Smooth muscle cell (in vitro differentiated cells): ENCODE data around the gene DCUN1D3. TPM values are rescaled to one million over a fixed set of nuclear protein-coding genes. Genes with fewer than 3 reads are reported as not detected.
"Not testable (repeated sequence)": the region's sequence is repeated elsewhere in the genome, so short reads cannot be mapped to it uniquely, and the experiment has no call there.

Source experiments
- DNase-seq: peaks from one replicate; lab custom pipeline; 2025; ENCODE audit not compliant: unreplicated experiment; lab: John Stamatoyannopoulos, UW
- H2AFZ ChIP-seq: fragments of 200-600 bp; sonication (generic); 2 replicates; pipeline ENCODE4 v1.6.0; 2016; ENCODE audit warnings: antibody characterized with exemption, low read depth, mild to moderate bottlenecking
- H3F3A ChIP-seq: fragments of 200-600 bp; sonication (generic); 2 replicates; pipeline ENCODE4 v1.6.0; 2017; ENCODE audit warnings: antibody characterized with exemption, low read depth
- H3K27ac ChIP-seq: fragments of 200-600 bp; sonication (generic); 2 replicates; pipeline ENCODE4 v1.5.1; 2016; ENCODE audit warnings: low read depth, mild to moderate bottlenecking
- H3K27me3 ChIP-seq: fragments of 200-600 bp; sonication (generic); 2 replicates; pipeline ENCODE4 v1.6.1; 2016; ENCODE audit warnings: low read depth, mild to moderate bottlenecking
- H3K36me3 ChIP-seq: fragments of 200-600 bp; sonication (generic); 2 replicates; pipeline ENCODE4 v1.5.1; 2016; ENCODE audit warnings: low read depth
- H3K4me1 ChIP-seq: fragments of 200-600 bp; sonication (generic); 2 replicates; pipeline ENCODE4 v1.5.1; 2016; ENCODE audit warnings: low read depth
- H3K4me2 ChIP-seq: fragments of 200-600 bp; sonication (generic); 2 replicates; pipeline ENCODE4 v1.6.0; 2016; ENCODE audit warnings: mild to moderate bottlenecking
- H3K4me3 ChIP-seq: fragments of 200-600 bp; sonication (generic); 2 replicates; pipeline ENCODE4 v1.5.1; 2016; ENCODE audit warnings: mild to moderate bottlenecking
- H3K79me2 ChIP-seq: fragments of 200-600 bp; sonication (generic); 2 replicates; pipeline ENCODE4 v1.6.0; 2016; ENCODE audit warnings: low read depth, mild to moderate bottlenecking
- H3K9ac ChIP-seq: fragments of 200-600 bp; sonication (generic); 2 replicates; pipeline ENCODE4 v1.6.0; 2016; ENCODE audit warnings: low read depth
- H3K9me3 ChIP-seq: fragments of 200-600 bp; sonication (generic); replicated peaks from 2 replicates; pipeline ENCODE4 v1.5.1; 2016; ENCODE audit warnings: low read depth
- H4K20me1 ChIP-seq: fragments of 200-600 bp; sonication (generic); 2 replicates; pipeline ENCODE4 v1.6.0; 2016; ENCODE audit warnings: low read depth
- WGBS: methylation state at CpG from one replicate; pipeline ENCODE4 v1.1.7; 2016; ENCODE audit warnings: low lambda C conversion rate; 5-methylcytosine and 5-hydroxymethylcytosine counted together
- polyA plus RNA-seq: library from polyadenylated mRNA; unstranded; fragments of >200 nt; fragmentation: Nextera tagmentation; extraction: Ambion mirVana; gene quantifications from 2 replicates; pipeline ENCODE4 v1.2.1, GENCODE V29; 2016
- total RNA-seq: library from RNA; depleted of rRNA; stranded (reverse); fragments of >200 nt; gene quantifications from 2 replicates; pipeline ENCODE4 v1.2.3, GENCODE V29; 2014
- TF ChIP-seq, protein P1 (sequence below): fragments of 200-600 bp; sonication (generic); IDR thresholded peaks from 2 replicates; pipeline ENCODE4 v1.5.1; 2017; ENCODE audit warnings: borderline replicate concordance, mild to moderate bottlenecking, antibody characterized with exemption; ENCODE audit not compliant: insufficient read depth, poor library complexity, severe bottlenecking

DCUN1D3 gene
- total and polyA plus RNA-seq, 2 experiments from 2014 or later, result 12.6 to 37.8 TPM

DNA sequence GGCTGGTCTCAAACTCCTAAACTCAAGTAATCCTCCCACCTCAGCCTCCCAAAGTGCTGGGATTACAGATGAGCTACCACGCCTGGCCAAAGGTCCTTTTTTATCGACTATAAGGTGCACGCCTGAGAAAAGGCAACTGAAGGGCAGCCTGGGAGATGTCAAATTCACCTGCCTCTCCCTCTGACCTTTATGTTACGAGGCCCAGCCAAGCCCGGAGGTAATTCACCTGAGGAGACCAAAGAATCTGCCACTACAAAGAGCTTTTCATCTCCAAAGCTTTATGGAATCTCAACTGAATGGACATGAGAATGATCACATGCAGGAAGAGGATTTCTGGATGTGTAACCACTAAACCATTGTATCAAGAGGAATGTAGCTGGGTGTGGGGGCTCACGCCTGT lies 37.6 kb upstream of the DCUN1D3 start:
- no peak overlapping the region for H3K4me3 ChIP-seq
- no peak overlapping the region for H3K27ac ChIP-seq
- H2AFZ ChIP-seq, result no peak overlapping the region
- 77% methylated on average over 6 of the region's 6 CpGs for WGBS
- no peak overlapping the region for H3K4me2 ChIP-seq
- H4K20me1 ChIP-seq, result no peaks in the 10 kb centered on the region
- H3K36me3 ChIP-seq, result no peaks in the 10 kb centered on the region
- no peak for DNase-seq
- no peaks in the 10 kb centered on the region for H3K4me1 ChIP-seq
- H3K79me2 ChIP-seq, result no peaks in the 10 kb centered on the region
- no peaks in the 10 kb centered on the region for H3K27me3 ChIP-seq
- TF ChIP-seq, protein P1, sequence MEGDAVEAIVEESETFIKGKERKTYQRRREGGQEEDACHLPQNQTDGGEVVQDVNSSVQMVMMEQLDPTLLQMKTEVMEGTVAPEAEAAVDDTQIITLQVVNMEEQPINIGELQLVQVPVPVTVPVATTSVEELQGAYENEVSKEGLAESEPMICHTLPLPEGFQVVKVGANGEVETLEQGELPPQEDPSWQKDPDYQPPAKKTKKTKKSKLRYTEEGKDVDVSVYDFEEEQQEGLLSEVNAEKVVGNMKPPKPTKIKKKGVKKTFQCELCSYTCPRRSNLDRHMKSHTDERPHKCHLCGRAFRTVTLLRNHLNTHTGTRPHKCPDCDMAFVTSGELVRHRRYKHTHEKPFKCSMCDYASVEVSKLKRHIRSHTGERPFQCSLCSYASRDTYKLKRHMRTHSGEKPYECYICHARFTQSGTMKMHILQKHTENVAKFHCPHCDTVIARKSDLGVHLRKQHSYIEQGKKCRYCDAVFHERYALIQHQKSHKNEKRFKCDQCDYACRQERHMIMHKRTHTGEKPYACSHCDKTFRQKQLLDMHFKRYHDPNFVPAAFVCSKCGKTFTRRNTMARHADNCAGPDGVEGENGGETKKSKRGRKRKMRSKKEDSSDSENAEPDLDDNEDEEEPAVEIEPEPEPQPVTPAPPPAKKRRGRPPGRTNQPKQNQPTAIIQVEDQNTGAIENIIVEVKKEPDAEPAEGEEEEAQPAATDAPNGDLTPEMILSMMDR, result no peak
- H3K9ac ChIP-seq, result no peak overlapping the region
- H3F3A ChIP-seq, result no peaks in the 10 kb centered on the region
- H3K9me3 ChIP-seq, result no peaks in the 10 kb centered on the region

DNA sequence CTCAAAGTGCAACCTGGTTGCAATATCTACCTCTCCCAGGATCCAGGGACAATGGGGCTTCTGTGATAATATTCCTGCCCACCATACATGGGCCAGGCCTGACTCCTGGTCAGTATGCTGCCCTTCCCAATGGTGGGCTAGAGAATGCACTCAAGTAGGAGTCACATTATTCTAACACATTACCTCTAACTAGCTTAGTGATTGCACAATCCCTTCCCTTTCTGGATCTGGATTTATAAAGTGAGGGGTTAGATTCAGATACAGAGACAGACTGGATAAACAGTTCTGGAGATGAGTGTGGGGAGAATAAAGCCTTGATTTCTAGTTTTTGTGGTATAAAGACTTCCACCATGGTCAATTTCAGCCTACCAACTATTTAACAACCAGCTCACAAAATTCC lies 33.4 kb upstream of the DCUN1D3 start:
- H3K4me2 ChIP-seq, result no peak overlapping the region
- no peak overlapping the region for H3K4me3 ChIP-seq
- no peaks in the 10 kb centered on the region for H3K9me3 ChIP-seq
- H4K20me1 ChIP-seq, result no peaks in the 10 kb centered on the region
- no peaks in the 10 kb centered on the region for H3K36me3 ChIP-seq
- no peak overlapping the region for H3K27ac ChIP-seq
- TF ChIP-seq, protein P1, result no peak
- no peak for DNase-seq
- no peaks in the 10 kb centered on the region for H3K79me2 ChIP-seq
- H2AFZ ChIP-seq, result no peak overlapping the region
- H3K27me3 ChIP-seq, result no peaks in the 10 kb centered on the region
- no peaks in the 10 kb centered on the region for H3K4me1 ChIP-seq
- peaks cover 4% of the 10 kb centered on the region for H3F3A ChIP-seq
- H3K9ac ChIP-seq, result no peak overlapping the region

DNA sequence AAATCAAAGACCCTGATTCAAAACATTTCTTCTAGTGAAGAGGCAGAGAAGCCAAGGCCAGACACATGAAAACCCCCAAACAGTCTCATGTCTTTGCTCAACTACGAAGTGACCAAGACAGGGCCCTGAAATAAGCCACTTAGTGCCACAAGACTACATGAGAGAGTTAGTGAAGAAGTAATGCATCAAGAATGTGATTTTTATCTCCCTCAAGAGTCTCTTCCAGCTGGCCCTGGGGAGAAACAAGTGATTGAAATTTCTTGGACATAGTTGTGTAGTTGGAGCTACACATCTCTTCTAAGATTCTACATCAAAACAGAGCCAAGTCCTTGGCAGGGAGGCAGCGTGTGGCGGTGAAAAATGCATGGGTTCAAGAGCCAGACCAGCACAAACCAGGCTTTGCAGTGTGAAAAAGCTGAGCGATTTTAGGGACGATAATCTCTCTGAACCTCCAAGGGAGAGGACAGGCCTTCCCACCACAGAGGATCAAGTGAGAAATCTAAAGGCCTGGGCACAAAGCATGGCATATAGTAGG lies 31.0 kb upstream of the DCUN1D3 start:
- Histone ChIP-seq H4K20me1 (no peaks in the 10 kb centered on the region), H3K27me3 (no peaks in the 10 kb centered on the region), H3F3A (peaks cover 4% of the 10 kb centered on the region), H2AFZ (no peak overlapping the region), H3K9me3 (no peaks in the 10 kb centered on the region), H3K4me2 (no peak overlapping the region), H3K4me1 (no peaks in the 10 kb centered on the region), H3K9ac (no peak overlapping the region), H3K79me2 (no peaks in the 10 kb centered on the region), H3K4me3 (no peak overlapping the region), H3K36me3 (no peaks in the 10 kb centered on the region), H3K27ac (peak overlapping the region; percentile 17)
- WGBS, result 80% methylated on average over 5 of the region's 5 CpGs
- no peak for DNase-seq
- TF ChIP-seq, protein P1, result no peak

DNA sequence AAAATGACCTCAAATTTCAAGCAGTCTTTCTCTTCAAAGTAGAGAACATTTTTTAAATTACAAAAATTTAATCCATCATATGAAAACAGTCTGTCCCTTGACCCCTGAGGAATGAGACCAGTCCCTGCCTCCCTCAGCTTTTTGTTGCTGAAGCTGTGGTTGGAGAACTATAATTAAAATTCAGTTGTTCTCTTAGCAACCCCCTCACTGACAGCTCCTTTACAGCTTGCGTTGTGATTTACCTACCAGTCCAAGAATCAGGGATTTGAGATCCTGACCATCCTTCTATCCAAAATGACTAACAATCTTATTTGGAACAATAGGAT lies 30.2 kb upstream of the DCUN1D3 start:
- no peaks in the 10 kb centered on the region for H3K27me3 ChIP-seq
- H3K4me1 ChIP-seq, result no peaks in the 10 kb centered on the region
- H3F3A ChIP-seq, result peaks cover 4% of the 10 kb centered on the region
- no peaks in the 10 kb centered on the region for H3K9me3 ChIP-seq
- peak overlapping the region; percentile 9 for H3K9ac ChIP-seq
- H3K36me3 ChIP-seq, result no peaks in the 10 kb centered on the region
- no peak overlapping the region for H3K4me3 ChIP-seq
- WGBS, result 77% methylated on average over 1 of the region's 1 CpG
- peak overlapping the region; percentile 17 for H3K27ac ChIP-seq
- H4K20me1 ChIP-seq, result no peaks in the 10 kb centered on the region
- no peak for DNase-seq
- no peak overlapping the region for H2AFZ ChIP-seq
- no peaks in the 10 kb centered on the region for H3K79me2 ChIP-seq
- peak overlapping the region; percentile 6 for H3K4me2 ChIP-seq
- TF ChIP-seq, protein P1, result no peak

DNA sequence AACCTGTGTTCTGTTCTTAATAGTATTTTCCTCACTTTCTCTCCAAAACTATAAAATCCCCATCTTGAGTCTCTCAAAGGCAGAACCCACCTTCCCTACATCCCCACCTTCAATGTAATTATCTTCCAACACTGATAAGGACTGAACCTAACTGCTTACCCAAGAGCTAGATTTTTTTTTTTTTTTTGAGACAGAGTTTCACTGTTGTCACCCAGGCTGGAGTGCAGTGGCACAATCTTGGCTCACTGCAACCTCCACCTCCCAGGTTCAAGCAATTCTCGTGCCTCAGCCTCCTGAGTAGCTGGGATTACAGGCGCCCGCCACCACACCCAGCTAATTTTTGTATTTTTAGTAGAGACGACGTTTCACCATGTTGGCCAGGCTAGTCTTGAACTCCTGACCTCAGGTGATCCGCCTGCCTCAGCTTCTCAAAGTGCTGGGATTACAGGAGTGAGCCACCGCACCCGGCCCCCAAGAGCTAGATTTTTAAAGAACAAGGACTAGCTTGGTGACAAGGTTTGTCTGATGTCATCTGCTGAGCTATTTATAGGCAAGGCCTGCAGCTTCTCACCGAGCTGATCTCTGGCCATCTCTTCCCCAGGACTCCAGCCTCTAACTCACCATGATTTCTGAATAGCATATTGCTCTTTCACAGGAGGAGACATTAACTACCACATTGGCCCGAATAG lies 29.7 kb upstream of the DCUN1D3 start:
- not testable (repeated sequence) for H3F3A ChIP-seq, DNase-seq, H3K4me1 ChIP-seq, H3K27me3 ChIP-seq, H3K4me3 ChIP-seq, H3K79me2 ChIP-seq, H3K36me3 ChIP-seq, H2AFZ ChIP-seq, H4K20me1 ChIP-seq, H3K9me3 ChIP-seq
- peak overlapping the region; percentile 6 for H3K4me2 ChIP-seq
- H3K27ac ChIP-seq, result peak overlapping the region; percentile 17
- H3K9ac ChIP-seq, result peak overlapping the region; percentile 9
- 51% methylated on average over 10 of the region's 10 CpGs for WGBS
